Islet precursor cell (in vitro differentiated cells): Measurements from ENCODE around the gene TARBP1.
"Not testable (repeated sequence)": the region's sequence is repeated elsewhere in the genome, so short reads cannot be mapped to it uniquely, and the experiment has no call there.

ENCODE experiments used
- DNase-seq: peaks from one replicate; pipeline ENCODE4 v3.0.0-alpha.2; 2018

Gene TARBP1

DNA sequence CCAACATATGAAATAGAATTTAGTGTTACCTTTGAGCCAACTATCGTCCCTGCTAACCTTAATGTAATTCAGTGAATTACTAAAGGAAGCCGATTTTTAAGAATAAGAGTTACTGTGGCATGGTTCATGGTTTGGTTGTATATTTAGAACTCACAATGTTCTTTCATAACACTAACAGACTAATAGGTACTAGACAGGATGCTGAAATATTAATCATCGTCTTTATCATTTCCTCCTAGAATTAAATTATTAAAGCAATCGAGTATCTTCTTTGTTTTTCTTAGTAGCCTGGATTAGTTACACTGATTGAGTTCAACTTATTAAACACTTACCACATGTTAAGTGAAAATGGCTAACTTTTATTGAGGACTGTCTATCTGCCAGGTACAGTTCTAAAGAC is 47.7 kb downstream of the TARBP1 start:
- DNase-seq, result no peak

DNA sequence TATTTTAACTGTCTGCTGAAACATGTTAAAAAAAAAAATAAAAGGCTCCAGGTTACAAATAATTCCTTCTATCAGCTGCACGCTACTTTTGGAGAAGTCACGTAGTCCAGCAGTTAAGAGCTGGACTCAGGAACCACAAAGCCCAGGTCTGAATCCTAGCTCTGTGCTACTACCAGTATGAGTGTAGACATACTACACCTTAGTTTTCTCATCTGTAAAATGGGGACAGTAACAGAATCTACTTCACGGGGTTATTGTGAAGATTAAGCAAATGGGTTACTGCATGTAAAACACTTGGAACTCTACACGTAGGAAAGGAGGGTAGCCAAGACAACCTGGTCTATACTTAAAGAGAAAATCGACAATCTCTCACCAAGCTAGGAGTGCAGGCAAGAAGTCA is 48.3 kb downstream of the TARBP1 start:
- no peak for DNase-seq

- DNase-seq, result no peak
These were observed 49.6 kb downstream of the TARBP1 start for GRCh38 chr1:234429434-234429806.

DNA sequence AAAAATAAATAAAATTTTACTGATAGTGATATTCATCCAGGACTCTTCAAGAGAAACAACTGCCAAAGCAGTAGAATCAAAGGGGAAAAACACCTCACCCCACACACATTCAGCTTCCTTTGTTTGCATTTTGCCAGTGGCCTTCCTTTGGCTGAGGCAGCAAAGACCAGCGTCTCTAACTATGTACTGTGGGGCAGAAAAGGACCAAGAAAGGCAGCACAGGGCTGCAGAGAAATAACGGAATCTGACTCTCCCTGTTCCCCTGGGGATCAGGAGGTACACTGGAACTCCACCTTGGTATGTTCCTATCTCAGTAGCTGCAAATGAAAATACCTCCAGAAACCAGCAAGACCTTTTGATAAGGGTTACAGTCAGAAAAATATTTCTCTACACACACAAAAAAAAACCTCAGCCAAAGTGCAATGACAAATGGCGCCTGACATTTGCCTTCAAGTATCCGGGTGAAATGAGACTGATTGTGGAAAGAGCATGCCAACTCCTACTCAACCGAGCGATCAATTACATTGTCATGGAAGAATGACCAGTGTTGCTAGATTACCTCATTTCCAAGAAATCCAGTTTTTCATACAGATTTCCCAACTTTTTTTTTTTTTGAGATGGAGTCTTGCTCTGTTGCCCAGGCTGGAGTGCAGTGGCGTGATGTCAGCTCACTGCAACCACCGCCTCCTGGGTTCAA is 50.9 kb downstream of the TARBP1 start:
- DNase-seq, result no peak

DNA sequence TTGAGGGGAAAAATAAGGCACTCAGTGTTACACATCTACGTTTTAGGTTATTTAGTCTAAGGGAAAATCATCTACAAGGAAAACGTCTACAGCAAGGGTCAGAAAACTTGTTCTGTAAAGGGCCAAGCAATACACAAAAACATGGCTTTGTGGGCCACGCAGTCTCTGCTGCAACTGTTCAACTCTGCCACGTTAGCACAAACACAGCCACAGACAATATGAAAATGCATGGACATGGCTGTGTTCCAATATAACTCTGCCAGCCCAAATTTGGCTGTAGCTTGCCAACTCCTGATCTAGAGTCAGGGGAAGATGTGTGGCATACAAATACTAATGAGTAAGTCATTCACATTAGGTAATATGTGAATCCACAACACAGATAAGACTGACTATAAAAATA is 65.0 kb downstream of the TARBP1 start:
- DNase-seq, result peak; percentile 8

DNA sequence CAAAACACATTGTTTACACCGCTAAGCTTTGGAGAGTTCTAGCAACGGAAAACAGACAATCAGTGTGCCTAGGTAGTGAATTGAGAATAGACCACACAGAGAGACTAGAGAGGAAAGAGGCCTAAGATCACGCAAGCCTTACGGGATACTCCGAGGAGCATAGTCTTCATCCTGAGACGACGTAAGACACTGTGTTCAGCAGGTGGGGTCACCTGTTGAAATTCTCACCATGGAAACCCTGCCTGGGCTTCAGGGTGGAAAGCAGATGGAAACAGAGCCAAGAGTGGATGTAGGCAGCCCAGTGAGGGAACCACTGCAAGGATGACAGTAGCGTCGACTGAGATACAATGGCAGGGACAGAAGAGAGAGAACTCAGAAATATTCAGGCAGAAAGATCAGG is 65.5 kb downstream of the TARBP1 start:
- DNase-seq, result peak; percentile 30

- DNase-seq, result no peak
These were observed 66.1 kb downstream of the TARBP1 start for GRCh38 chr1:234412830-234413229.

GRCh38 chr1:234409328-234409727 is 69.7 kb downstream of the TARBP1 start:
- no peak for DNase-seq

DNA sequence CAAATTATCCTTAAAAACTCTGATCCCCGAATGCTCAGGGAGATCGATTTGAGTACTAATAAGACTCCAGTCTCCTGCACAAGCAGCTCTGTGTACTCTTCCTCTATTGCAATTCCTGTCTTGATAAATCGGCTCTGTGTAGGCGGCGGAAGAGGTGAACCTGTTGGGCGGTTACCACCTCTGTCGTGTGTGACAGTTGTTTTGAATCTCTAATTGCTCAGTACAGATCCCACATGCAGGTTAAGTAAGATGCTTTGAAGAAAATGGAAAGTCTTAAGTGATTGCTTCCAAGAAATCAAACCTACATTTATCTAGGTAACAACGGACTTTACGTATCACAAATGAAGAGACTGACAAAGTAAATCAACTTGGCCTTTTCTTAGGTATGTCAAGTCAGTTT is 70.2 kb downstream of the TARBP1 start:
- no peak for DNase-seq

DNA sequence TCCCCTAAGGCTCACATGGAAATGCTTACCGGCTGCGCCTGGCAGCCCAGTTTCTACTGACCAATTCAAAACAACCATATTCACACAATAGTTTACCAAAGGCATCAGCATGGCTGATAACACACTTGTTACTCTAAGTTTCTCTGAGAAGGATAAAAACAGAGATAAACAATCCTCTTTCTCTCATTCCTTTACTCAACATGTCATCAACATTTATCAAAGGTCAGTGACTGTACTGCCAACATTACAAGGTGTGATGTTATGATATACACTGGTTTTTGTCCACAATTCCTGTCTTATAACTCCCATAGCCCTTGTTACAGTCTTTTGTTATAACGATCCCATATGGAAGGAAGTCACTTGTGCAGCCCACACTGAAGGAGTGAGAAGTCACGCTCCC is 72.1 kb downstream of the TARBP1 start:
- DNase-seq, result no peak

- DNase-seq, result no peak
These were observed 73.3 kb downstream of the TARBP1 start for GRCh38 chr1:234405676-234406075.

DNA sequence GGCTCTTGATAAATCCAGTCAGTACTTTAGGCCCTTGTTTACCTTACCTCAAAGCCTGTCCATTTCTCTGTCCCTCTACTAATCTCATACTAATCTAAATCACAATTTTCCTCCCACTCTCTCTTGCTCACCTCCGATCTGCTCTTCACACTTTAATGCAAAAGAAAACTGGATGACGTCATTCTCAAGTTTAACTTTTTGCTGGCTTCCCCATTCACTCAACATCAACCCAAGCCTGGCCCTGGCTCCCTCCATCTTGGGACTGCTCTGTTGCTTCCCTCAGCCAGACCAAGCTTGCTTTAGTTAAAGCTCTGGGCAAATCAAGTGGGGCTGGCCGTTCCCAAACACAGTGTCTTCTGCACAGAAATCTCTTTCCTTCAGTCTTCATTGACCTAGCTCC is 76.0 kb downstream of the TARBP1 start:
- no peak for DNase-seq

GRCh38 chr1:234401658-234402057 is 77.3 kb downstream of the TARBP1 start:
- no peak for DNase-seq

DNA sequence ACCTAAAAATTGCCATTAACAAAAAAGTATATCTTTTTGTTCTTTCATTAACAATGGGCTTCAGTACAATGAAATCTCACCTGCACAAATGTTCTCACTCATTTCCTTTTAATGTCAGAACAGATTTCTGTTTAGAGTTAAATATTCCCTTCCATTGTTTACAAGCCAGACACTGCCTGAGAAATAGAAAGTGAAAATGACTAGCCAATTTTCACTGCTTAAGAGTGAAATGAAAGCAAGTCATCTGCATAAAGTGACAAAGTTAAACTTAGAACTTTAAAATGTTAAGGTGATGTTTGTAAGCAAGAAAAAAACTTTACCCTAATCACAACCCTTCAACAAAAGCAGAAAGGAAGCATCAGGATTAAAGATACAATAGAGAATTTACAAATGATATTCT is 78.2 kb downstream of the TARBP1 start:
- no peak for DNase-seq

DNA sequence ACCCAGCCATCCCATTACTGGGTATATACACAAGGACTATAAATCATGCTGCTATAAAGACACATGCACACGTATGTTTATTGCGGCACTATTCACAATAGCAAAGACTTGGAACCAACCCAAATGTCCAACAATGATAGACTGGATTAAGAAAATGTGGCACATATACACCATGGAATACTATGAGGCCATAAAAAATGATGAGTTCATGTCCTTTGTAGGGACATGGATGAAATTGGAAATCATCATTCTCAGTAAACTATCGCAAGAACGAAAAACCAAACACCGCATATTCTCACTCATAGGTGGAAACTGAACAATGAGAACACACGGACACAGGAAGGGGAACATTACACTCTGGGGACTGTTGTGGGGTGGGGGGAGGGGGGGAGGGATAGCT is 79.5 kb downstream of the TARBP1 start:
- not testable (repeated sequence) for DNase-seq

GRCh38 chr1:234398849-234399381 is 80.1 kb downstream of the TARBP1 start:
- no peak for DNase-seq

GRCh38 chr1:234397732-234398131 is 81.2 kb downstream of the TARBP1 start:
- DNase-seq, result no peak

GRCh38 chr1:234396871-234397270 is 82.1 kb downstream of the TARBP1 start:
- no peak for DNase-seq

DNA sequence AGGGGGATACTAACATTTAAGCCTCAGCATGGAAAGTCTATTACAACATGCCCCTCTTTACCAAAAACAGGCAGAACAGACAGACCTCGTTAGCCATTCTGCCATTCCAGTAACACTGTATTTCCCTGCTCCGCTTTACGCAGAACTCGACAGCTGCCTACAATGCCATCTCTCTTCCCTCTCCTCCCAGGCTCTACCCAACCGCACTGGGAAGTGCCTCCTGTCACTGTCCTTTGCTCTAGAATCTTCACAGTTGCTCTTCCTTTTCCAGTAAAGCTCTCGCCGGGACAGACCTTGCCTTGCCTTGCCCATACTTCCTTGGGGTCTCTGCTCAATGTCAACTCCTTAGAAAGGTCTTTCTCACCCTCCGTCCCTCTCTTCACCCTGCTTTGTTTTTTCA is 82.9 kb downstream of the TARBP1 start:
- DNase-seq, result no peak

DNA sequence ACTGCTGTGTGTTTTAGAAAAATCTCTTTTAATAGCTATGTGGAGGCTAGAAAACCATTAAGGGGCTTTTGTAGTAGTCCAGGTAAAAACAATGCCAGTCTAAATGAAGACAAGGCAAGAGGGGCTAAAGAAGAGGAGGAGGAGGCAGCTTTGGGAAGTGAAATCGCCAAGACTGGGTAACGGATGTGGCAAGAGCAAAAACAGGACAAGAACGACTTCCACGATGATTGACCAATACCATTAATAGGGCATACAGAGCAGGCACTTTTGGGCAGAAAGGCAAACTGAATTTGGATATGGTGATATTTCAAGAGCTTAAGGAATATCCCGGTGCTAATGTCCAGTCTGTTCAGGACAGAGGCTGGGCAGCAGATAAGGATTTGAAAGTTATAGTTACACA is 83.7 kb downstream of the TARBP1 start:
- no peak for DNase-seq

- no peak for DNase-seq
These were observed 85.8 kb downstream of the TARBP1 start for GRCh38 chr1:234393190-234393589.

DNA sequence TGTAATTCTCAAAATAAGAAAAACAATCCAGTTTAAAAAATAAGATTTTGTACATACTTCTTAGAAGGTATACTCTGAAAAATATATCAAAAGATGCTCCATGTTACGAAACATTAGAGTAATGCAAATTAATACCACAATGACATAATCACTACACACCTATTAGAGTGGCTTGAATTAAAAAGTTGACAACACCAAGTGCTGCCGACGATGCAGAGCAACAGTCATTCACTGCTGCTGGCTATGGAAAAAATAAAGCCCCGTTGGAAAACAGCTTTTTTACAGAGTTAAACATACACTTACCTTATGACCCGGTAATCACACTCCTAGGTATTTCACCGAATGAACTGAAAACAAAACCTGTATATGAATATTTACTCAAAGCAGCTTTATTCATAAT is 90.9 kb downstream of the TARBP1 start:
- no peak for DNase-seq

GRCh38 chr1:234386122-234386521 is 92.9 kb downstream of the TARBP1 start:
- DNase-seq, result no peak

DNA sequence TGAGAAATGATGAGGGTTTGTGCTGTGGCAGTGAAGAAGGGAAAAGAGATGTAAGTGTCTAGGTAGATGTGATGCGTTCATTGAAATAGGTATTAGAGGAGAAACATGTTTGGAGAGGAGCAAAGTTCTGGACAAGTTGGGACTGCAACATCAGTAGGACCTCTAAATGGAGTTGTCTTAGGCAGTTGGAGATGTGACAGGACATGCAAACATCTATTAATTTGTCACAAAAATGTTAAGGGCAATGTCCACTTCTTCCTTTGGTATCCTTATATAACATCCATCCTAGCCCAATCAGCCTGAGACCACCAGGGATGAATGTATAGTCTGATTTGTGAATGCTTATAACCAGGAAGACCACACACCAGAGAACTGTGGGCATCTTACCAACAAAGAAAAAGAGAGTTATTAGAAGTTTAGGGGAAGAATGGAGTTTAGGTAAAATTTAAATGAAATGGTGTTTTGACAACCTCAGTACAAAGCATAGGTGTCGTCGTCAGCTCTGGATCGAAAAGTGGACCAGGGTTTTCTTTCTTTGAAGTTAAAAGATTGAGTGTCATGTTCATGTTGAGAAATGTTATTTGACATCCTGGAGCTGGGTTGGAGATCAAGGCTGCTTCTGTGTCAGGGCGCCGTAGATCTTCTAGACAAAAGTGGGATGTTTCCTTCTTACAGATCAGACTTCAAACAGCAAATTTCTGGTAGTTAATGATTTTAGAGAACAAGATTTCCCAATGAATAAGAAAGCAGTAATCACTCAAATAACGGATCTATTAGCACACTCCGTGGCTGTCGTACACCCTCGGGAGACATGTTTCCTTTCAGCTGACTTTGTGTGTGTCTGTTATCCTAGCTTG is 97.1 kb downstream of the TARBP1 start:
- no peak for DNase-seq
